ENCODE data around the gene ARSG.
"Not testable (repeated sequence)": the region's sequence is repeated elsewhere in the genome, so short reads cannot be mapped to it uniquely, and the experiment has no call there.

ARSG gene

DNA sequence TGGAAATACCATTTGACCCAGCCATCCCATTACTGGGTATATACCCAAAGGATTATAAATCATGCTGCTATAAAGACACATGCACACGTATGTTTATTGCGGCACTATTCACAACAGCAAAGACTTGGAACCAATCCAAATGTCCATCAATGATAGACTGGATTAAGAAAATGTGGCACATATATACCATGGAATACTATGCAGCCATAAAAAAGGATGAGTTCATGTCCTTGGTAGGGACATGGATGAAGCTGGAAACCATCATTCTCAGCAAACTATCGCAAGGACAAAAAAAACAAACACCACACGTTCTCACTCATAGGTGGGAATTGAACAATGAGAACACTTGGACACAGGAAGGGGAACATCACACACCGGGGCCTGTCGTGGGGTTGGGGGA, 9.3 kb upstream of the ARSG start:
- not testable (repeated sequence) for DNase-seq

DNA sequence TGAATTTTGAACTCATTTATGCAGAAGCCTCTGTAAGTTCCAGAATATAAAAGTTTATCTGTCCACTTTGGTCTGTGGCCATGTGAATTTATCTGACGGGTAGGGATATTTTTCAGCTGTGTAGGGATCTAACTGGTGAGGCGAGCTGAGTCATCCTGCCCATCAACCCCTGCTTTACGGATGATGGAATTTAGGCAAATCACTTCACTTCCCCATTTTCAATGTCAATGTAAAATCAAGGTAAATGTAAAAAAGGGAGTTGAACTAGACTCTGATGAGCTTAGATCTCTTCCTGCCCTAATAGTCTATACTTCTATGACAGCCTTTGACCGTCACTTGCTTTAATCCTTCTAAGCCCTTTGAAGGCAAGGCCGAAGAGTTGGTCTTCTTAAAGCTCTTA, 2.9 kb upstream of the ARSG start:
- no peak for DNase-seq

DNA sequence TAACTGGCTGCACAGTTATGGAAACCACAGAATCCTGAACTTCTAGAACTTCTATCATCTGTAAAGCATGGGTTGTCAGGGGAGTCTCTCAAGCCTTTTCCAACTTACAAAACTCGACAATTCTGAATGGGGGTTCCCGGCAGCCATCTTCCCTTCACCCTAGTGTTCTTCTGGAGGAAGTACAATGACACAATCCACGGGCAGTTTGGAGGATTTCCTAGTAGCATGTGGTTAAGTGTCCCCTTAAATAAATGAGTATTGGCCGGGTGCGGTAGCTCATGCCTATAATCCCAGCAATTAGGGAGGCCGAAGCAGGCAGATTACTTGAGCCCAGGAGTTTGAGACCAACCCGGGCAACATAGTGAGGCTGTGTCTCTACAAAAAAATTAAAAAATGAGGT, 2.5 kb upstream of the ARSG start:
- no peak for DNase-seq

DNA sequence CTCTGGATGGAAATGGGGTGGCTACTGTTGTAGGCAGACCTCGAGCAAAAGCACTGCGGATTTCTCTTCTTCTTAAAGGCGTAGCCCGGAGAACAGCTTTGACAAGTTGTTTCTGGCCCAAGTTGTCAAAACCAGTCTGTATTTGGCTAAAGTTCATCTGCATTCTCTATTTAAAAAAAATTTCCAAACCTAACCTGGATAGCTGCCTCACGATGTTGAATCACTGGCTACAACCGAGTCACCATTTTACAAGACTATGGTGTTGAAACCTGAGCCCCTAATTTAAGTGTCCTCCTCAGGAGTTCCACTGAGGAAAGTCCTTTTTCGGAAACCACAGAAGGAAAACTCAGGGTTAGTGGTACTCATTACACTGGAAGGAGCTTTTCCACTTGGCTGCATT, 1.8 kb upstream of the ARSG start:
- no peak for DNase-seq

DNA sequence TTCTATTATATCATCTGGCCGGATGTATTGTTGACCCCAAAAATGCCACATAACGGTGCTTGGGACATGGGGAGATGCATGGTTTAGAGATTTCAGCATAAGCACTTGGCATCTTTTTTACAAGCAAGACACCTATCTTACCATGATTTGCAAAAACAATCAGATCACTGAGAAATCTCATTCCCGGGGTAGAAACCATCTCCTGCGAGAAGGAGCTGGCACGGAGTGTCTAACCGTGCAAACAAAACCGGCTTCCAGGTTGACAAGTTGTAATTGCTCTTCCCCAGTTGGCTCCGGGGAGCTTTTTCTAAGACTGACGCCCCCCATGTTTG, 1.4 kb upstream of the ARSG start:
- DNase-seq = no peak

DNA sequence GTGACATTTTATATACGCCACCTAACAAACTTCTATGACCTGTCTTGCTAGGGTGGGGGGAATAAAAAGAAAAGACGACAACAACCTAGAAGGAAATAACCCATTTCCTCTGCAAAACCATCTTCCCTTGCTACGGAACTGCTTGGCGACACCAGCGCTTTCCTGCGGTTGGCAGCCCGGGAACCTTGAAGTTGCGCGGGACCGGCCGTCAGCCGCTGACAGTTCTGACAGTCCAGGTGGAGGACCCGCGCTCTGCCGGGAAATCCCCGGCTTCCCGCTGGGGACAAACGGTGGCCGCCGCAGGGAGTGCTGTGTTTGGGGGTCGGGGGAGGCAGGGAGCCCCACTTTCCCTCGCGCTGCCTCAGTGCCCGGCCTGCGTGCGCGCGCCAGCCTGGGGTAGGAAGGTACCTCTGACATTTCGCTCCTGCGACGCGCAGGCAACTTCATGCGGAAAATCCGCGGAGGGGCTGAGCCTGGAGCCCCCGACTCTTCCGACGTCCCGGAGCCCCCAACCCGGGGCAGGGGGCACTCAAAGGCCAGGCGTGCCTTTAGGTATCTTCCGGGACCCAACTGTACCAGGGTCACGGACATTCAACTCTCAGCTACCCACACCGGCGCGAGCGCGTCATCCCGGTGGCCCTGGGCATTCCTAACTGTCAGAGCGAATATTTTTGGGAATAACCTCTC, 884 bp upstream of the ARSG start:
- no peak for DNase-seq

DNA sequence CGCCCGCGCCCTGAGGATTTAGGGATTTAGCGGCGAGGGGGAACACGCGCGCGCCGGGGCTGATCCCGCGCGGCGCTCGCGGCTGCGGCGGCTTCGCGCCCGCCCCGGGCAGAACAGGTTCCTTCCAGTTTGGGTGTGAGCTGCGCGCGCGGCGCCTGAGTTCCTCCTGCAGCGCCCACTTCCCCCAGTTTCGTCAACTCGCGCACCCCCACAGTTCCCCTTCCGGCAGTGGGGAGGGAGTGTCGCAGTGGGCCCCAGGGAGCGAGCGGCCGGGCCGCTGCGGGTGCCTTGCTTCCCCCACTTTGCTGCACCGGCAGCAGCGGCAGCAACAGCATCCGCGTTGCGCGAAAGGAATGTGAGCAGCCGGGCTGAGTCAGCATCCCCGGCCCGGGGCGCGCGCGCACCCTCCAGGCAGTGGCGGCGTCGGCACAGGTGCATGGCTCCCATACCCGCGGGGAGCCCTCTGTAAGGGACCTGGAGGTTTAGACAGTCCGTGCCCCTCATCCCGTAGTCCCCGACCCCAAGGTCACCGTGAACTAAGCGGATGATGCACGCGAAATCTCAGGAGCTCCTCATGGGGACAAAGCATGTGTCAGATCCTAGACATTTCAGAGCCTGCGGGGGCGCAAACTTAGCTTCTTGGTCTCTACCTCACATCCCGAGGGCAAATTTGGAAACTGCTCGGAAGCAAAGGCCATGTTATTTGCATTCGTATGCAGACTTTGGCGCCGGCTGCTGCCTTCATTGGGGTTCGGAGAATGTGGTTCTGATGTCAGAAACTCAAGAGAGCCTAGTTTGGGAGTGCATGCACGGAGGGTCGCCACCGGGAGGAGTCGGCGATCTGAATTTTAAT, 767 bp downstream of the ARSG start:
- DNase-seq = peak; percentile 73

DNA sequence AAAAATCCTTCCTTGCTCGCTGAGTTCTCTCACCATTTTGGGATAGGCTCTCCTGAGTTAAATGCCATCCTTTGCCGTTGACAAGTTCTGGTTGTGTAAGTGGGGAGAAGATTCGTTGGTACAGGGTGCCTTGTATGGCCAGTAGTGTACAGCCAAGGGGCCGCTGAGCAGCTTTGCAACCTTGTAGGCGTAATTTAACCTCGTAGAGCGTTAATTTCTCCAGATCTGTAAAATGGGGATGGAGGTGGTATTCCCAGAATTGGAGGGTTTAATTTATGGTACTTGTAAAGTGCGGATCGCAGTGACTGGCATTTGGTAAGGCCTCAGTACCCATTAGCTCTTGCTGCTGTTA, 1.4 kb downstream of the ARSG start:
- no peak for DNase-seq

DNA sequence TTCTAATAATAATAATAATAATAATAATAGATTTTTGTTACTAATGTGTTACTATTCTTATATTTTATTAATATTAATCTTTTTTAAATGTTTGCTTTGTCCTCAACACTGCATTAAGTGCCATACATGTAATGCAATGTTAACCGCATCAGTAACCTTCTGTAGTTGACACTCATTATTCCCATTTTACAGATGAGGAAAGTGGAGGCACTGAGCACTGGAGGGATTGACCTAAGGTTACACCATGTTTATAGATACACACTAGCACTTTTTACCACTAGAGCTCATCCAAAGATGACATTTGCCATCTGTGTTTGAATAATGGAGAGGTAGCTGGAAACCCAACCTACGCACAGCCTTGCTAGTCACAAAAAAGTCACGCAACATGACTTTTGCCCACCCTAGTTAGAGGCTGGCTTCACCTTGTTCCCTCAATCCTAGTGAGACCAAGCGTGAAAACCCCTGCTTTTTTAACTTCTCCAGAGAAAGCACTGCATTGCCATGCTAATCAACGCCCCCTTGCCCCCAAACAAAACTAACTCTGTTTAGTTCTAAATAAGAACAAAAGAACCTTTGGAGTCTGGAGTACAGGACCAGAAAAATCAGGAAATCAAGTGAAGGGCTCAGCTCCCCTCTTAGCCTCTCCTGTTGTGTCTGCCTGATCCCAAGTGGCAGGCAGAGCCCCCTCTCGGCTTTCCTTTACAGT, 2.3 kb downstream of the ARSG start:
- DNase-seq = no peak

DNA sequence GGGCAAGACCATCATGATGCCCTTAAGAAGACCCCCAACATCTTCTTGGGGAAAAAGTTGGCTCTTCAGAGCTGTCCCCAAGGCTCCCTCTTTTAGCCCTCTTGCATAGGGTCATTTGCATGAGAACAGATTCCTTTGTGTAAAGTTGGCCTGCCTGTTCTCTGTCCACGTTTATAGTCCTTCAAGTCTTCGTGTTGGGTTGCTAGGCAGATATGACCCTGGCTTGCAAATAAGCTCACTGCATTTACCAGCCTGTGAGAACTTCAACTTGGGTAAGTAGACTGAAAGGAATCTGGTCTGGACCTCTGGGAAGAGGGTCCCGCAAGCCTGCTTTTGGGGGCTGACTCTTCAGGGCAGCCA, 2.9 kb downstream of the ARSG start:
- DNase-seq = no peak

DNA sequence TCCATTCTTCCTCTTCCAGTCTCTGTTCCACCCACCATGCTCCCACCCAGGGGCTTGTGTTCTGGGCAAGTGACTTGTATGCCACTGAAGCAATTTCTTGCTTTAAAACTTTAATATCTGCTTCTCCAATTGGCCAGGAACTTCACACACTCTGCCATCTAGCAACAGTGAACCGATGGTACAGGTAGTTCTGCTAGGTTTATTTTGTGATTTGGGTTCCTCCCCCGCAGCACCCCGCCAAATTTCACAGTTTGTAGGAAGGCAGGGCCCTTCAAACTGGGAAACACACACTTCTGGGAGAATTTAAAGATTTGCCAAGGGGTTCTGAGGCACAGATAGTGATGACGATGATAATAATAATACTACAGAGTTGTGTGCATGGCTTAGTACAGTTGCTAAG, 3.3 kb downstream of the ARSG start:
- DNase-seq = no peak

DNA sequence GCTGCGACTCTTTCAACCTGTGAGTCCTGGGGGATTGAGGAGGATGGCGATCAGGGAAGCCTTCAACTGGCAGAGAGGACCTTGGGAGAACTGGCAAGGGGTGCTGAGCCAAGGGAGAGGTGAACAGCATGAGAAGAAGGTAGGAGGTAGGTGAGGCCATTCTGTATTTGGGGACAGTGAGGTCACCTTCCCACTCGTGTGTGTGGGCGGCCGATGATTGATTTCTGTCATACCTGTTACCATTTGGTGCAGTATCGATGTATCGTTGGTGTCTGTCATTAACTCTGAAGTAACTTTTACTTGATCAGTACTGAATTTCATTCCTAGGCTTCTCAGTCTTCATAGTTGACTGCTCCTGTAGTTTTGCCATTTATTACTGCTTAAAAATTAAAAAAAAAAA, 3.8 kb downstream of the ARSG start:
- DNase-seq = no peak

DNA sequence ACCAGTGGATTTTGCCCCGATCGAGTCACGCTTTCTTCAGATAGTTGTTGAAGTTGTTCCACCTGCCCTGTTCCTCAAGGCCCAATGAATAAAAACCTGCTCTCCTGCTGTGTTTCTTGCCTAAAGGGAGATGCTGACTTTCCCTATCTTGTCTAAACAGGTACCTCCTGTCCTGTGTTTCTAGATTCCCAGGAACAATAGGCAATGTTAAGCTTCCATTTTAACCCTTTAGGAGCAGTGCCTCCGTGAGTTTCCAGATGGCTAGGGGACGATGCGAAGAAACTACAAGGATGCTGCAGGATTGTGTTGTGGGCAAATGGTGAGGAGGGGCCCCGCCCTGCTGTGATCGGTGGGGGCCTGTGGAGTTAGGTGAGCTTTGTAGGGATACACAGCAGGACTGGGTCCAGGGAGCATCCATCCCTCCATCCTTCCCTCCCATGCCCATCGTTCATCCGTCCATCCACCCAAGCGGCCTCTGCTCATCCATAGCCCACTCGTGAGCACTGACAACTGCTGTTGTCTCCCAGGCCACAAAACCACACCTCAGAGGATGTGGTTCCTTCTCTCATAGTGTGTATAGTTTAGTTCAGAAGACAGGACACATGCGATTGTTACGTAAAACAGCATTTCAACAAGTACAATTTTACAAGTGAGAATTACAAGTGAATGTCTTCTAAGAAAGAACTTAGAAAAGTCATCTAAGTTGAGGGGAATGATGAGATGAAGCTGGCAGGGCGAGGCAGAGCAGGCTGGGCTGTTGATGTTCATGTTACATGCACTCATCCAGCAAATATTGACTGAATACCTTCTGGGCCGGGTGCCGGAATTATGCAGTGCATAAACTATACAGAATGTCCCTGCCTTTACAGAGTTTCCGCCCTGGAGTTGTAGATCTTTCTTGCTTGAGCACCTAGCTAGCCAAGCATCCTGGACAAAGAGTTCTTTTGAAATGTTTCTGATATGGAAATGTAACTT, 5.2 kb downstream of the ARSG start:
- DNase-seq = no peak

DNA sequence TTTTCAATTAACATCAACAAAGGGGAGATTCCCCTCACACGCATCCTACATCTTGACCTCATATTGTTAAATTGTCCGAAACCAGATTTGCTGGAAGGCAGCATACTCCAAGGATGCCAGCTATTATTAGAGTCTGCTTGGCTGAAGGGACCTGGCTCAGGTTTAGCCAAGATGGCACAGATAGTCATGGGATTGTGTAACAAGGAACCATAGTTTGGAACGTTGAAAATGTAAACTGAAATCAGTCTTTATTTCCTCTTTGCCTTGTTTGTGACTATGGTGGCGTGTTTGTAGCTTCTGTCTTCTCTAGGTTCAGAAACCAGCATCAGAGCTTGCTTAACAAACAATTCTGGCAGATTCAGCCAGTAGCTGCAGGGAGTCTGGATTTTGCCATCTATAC, 5.9 kb downstream of the ARSG start:
- no peak for DNase-seq

DNA sequence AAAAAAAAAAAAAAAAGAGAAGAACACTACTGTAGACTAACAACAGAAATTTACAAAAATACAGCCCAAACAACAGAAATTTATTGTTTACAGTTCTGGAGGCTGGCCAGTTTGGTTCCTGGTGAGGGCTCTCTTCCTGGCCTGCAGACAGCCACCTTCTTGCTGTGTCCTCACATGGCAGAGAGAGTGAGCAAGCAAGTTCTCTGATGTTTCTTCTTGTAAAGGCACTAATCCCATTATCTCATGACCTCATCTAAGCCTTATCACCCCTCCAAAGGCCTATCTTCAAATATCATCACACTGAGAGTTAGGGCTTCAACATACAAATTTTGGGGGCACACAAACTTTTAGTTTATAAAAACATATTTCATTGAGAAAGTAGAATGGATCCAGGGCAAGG, 7.3 kb downstream of the ARSG start:
- no peak for DNase-seq

DNA sequence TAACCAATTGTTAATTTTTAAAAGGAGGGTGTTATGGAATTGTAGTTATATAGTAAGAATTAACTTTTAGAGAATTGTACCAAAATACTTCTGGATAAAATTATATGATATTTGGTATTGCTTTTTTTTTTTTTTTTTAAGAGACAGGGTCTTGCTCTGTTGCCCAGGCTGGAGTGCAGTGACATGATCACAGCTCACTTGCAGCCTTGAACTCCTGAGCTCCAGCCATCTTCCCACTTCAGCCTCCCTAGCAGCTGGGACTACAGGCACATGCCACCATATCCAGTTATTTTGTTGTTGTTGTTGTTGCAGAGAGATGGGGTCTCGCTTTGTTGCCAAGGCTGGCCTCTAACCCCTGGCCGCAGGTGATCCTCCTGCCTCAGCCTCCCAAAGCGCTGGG, 8.5 kb downstream of the ARSG start:
- no peak for DNase-seq

DNA sequence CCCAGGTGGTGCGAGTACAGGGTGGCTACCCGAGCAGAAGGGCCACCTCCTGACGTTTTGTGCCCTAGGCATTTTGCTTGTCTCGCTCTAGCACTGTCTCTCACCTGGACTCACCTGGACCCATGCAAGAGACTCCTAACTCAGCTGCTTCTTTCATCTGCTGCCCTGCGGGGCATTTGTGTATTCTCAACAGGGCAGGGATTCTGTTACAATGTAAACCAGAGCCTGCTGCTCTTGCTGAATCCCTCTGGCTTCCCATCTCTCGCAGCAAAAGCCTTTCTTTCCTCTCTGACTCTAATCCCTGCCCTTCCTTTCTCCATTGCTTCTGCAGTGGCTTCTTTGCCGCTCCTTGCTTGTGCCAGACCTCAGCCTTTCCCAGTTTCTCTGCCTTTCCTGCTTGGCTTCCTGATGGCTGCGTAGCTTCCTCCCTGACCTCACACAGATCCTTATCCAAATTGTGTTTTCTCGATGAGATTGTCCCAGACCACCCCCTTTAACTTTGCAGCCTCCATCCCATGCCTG, 10.2 kb downstream of the ARSG start:
- DNase-seq = no peak

DNA sequence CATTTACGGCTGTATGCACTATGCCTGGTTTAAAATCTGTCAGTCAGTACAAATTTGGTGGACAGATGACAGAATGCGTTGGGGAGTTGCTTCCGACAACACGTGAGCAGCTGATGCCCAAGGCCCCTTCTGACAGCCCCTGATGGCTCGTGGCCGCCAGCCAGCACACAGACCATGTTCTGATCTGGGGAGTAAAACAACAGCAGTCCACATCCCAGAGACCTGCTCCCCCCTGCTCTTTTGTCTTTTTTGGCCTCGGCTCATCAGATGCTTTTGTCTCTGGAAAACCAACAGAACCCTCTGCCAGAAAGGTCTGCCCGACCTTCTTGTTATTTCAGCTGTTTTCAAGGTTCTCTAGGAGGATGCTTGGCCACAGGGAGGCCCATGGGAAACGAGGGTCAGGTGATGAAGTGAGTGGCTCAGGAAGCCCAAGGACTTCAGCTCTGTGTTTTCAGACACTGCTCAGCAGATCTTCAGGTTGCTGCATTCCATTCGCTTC, 10.8 kb downstream of the ARSG start:
- no peak for DNase-seq

DNA sequence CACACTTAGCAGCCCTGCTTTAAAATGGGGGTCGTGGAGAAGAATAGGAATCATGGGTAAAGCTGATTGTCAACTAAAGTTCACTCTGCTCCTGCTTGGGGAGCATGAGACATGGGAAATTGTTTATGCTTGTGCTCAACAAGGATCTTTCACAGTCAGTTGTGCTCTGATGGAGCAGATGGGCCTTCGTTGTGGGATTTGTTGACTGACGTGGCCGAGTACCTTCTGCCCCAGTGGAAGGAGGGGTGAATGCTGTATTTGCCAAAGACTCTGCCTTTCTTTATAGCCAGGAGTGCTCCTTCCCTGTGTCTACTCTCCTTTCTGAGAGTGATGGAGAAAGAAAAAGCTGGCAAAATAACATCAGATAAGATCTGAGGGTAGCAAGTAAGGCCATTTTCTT, 11.4 kb downstream of the ARSG start:
- no peak for DNase-seq

DNA sequence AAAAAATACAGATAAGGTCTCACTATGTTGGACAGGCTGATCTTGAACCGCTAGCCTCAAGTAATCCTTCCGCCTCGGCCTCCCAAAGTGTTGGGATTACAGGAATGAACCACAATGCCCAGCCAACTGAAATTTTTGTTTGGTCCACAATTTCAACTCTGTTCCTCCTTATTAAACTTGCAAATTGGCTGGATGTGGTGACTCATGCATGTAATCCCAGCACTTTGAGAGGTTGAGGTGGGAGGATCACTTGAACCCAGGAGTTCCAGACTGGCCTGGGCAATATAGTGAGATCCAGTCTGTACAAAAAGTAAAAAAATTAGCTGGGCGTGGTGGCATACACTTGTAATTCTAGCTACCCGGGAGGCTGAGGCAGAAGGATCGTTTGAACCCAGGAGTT, 13.4 kb downstream of the ARSG start:
- DNase-seq = no peak

DNA sequence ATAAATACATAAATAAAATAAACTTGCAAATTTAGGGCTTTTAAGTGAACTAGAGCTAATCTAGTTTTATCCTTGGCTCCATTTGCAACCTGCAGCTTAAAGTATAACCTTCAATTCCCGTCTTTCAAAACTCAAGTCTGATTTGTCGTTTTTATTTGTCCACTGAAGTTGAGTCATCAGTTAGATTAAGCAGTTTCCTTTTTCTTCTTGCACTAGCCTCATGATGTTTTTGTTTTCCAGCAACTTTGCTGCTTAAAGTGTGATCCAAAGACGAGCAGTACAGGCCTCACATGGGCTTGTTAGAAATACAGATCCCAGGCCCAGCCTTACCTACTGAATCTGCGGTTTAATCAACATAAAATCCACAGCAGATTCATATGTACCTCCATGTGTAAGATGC, 13.8 kb downstream of the ARSG start:
- DNase-seq = no peak

DNA sequence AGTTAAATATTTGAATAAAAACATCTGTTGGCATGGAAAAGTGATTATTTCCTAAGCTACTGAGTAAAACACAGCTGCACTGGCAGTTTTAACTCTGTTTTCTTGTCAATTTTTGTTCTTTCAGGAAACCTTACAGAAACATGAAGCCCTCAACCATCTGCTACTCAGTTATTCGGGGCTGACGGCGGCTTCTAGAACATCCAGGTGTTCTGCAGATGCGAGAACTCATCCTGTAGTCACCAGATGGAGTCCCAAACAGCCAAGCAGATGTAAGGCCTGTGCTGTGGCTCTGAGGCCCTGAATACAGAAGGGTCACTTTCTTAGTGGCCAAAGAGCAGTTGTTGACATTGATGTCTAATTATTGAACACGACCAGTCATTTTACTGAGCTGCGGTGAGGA, 15.5 kb downstream of the ARSG start:
- no peak for DNase-seq

DNA sequence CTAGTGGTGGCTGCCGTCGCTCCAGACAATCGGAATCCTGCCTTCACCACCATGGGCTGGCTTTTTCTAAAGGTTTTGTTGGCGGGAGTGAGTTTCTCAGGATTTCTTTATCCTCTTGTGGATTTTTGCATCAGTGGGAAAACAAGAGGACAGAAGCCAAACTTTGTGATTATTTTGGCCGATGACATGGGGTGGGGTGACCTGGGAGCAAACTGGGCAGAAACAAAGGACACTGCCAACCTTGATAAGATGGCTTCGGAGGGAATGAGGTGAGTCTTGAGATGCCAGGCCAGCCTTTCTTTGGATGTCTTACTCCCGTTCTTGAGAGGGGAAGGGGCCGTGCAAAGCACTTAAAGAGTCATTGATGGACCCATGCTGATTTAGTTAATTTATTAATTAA, 16.1 kb downstream of the ARSG start:
- no peak for DNase-seq
